Skeletal muscle tissue (tissue), 4 donors: ENCODE data around the gene RHCG. TPM values are rescaled to one million over a fixed set of nuclear protein-coding genes. Genes with fewer than 3 reads are reported as not detected.

Experiments used
- H3K27ac ChIP-seq: one replicate; pipeline ENCODE4 v1.7.0; 2013; ENCODE audit warnings: mild to moderate bottlenecking, low read depth, low read length, inconsistent platforms
- H3K27me3 ChIP-seq, 3 donors: one replicate each; pipeline ENCODE4 v1.7.0; 2013; ENCODE audit warnings: low read length in 3 of 3; ENCODE audit not compliant: control insufficient read depth in 3 of 3, insufficient read depth in 3 of 3
- H3K36me3 ChIP-seq, 3 donors: one replicate each; pipeline ENCODE4 v1.7.0; 2013; ENCODE audit warnings: low read length in 3 of 3; ENCODE audit not compliant: control insufficient read depth in 3 of 3, insufficient read depth in 3 of 3
- H3K4me1 ChIP-seq, 3 donors: one replicate each; pipeline ENCODE4 v1.7.0; 2013; ENCODE audit warnings: low read length in 3 of 3, mild to moderate bottlenecking in 3 of 3; ENCODE audit not compliant: control insufficient read depth in 3 of 3, insufficient read depth in 3 of 3
- H3K4me3 ChIP-seq, 3 donors: one replicate each; pipeline ENCODE4 v1.7.0; 2013; ENCODE audit warnings: low read length in 3 of 3
- H3K9ac ChIP-seq, 3 donors: one replicate each; pipeline ENCODE4 v1.7.0; 2013; ENCODE audit warnings: low read length in 3 of 3, mild to moderate bottlenecking in 3 of 3, moderate library complexity in 2 of 3, low read depth in 1 of 3
- H3K9me3 ChIP-seq, 3 donors: one replicate each; pipeline ENCODE4 v1.7.0; 2013; ENCODE audit warnings: low read length in 3 of 3; ENCODE audit not compliant: control insufficient read depth in 3 of 3
- total RNA-seq: library from RNA; depleted of rRNA; stranded (reverse); fragments of >200 nt; gene quantifications from one replicate; pipeline ENCODE4 v1.2.3, GENCODE V29; 2014
- donor health status: Osteomylitis.

Gene RHCG
- total RNA-seq, 1 donor from 2014 or later: not detected

- Histone ChIP-seq H3K4me3 (no peak overlapping the region), H3K36me3 (no peaks in the 10 kb centered on the region), H3K4me1 (peaks cover 0 to 6% (median 4%) of the 10 kb centered on the region in 3 donors), H3K9me3 (no peaks in the 10 kb centered on the region), H3K27me3 (peaks cover 39 to 64% (median 41%) of the 10 kb centered on the region in 3 donors), H3K9ac (no peak overlapping the region), H3K27ac (no peak overlapping the region)
These were observed 47.6 kb downstream of the RHCG start for GRCh38 chr15:89448825-89449224.

GRCh38 chr15:89447676-89448075 is 48.7 kb downstream of the RHCG start:
- H3K36me3 ChIP-seq: no peaks in the 10 kb centered on the region
- no peak overlapping the region for H3K9ac ChIP-seq
- no peak overlapping the region for H3K4me3 ChIP-seq
- no peak overlapping the region for H3K27ac ChIP-seq
- peaks cover 41 to 75% (median 49%) of the 10 kb centered on the region in 3 donors for H3K27me3 ChIP-seq
- H3K4me1 ChIP-seq: peaks cover 0 to 6% (median 4%) of the 10 kb centered on the region in 3 donors
- no peaks in the 10 kb centered on the region for H3K9me3 ChIP-seq

GRCh38 chr15:89446255-89446891 is 50.0 kb downstream of the RHCG start:
- Histone ChIP-seq H3K4me3 (no peak overlapping the region), H3K27me3 (peaks cover 41 to 75% (median 54%) of the 10 kb centered on the region in 3 donors), H3K9me3 (no peaks in the 10 kb centered on the region), H3K27ac (no peak overlapping the region), H3K36me3 (no peaks in the 10 kb centered on the region), H3K9ac (no peak overlapping the region), H3K4me1 (no peaks in the 10 kb centered on the region)

- Histone ChIP-seq H3K36me3 (no peaks in the 10 kb centered on the region), H3K27me3 (peaks cover 33 to 68% (median 57%) of the 10 kb centered on the region in 3 donors), H3K9ac (no peak overlapping the region), H3K4me1 (no peaks in the 10 kb centered on the region), H3K4me3 (no peak overlapping the region), H3K9me3 (no peaks in the 10 kb centered on the region), H3K27ac (no peak overlapping the region)
These were observed 50.9 kb downstream of the RHCG start for GRCh38 chr15:89445518-89445917.

GRCh38 chr15:89444241-89445225 is 51.9 kb downstream of the RHCG start:
- H3K9me3 ChIP-seq: no peaks in the 10 kb centered on the region
- no peak overlapping the region for H3K9ac ChIP-seq
- peaks cover 30 to 65% (median 55%) of the 10 kb centered on the region in 3 donors for H3K27me3 ChIP-seq

GRCh38 chr15:89443581-89443980 is 52.8 kb downstream of the RHCG start:
- Histone ChIP-seq H3K9me3 (no peaks in the 10 kb centered on the region), H3K27me3 (peaks cover 23 to 60% (median 51%) of the 10 kb centered on the region in 3 donors), H3K4me3 (no peak overlapping the region), H3K9ac (no peak overlapping the region), H3K36me3 (no peaks in the 10 kb centered on the region), H3K27ac (no peak overlapping the region), H3K4me1 (no peaks in the 10 kb centered on the region)

More at GRCh38 chr15:89444241-89445225, 51.9 kb downstream of the RHCG start:
- Histone ChIP-seq H3K27ac (no peak overlapping the region), H3K4me1 (no peaks in the 10 kb centered on the region), H3K36me3 (no peaks in the 10 kb centered on the region), H3K4me3 (no peak overlapping the region)

- H3K4me3 ChIP-seq: no peak overlapping the region
- peaks cover 23 to 59% (median 50%) of the 10 kb centered on the region in 3 donors for H3K27me3 ChIP-seq
- H3K36me3 ChIP-seq: no peaks in the 10 kb centered on the region
- H3K4me1 ChIP-seq: no peaks in the 10 kb centered on the region
- no peak overlapping the region for H3K27ac ChIP-seq
- H3K9me3 ChIP-seq: no peaks in the 10 kb centered on the region
- H3K9ac ChIP-seq: no peak overlapping the region
These were observed 53.6 kb downstream of the RHCG start for GRCh38 chr15:89442671-89443307.

- no peaks in the 10 kb centered on the region for H3K4me1 ChIP-seq
- H3K27me3 ChIP-seq: peaks cover 22 to 58% (median 49%) of the 10 kb centered on the region in 3 donors
These were observed 54.2 kb downstream of the RHCG start for GRCh38 chr15:89442155-89442554.

GRCh38 chr15:89441295-89441812 is 55.0 kb downstream of the RHCG start:
- peaks cover 22 to 57% (median 53%) of the 10 kb centered on the region in 3 donors for H3K27me3 ChIP-seq

More at GRCh38 chr15:89442155-89442554, 54.2 kb downstream of the RHCG start:
- H3K9me3 ChIP-seq: no peaks in the 10 kb centered on the region
- H3K36me3 ChIP-seq: no peaks in the 10 kb centered on the region
- no peak overlapping the region for H3K27ac ChIP-seq
- H3K4me3 ChIP-seq: no peak overlapping the region
- no peak overlapping the region for H3K9ac ChIP-seq

More at GRCh38 chr15:89441295-89441812, 55.0 kb downstream of the RHCG start:
- H3K4me3 ChIP-seq: no peak overlapping the region
- no peak overlapping the region for H3K9ac ChIP-seq
- H3K27ac ChIP-seq: no peak overlapping the region
- no peaks in the 10 kb centered on the region for H3K4me1 ChIP-seq
- no peaks in the 10 kb centered on the region for H3K9me3 ChIP-seq
- no peaks in the 10 kb centered on the region for H3K36me3 ChIP-seq
